HUES6 (cell line): Measurements from ENCODE around the gene CLASP2.
"Not testable (repeated sequence)": the region's sequence is repeated elsewhere in the genome, so short reads cannot be mapped to it uniquely, and the experiment has no call there.

ENCODE experiments used
- H3K27ac ChIP-seq: 2 replicates; pipeline ENCODE4 v1.7.0; 2013; ENCODE audit warnings: low read depth, mild to moderate bottlenecking, low read length, inconsistent platforms
- H3K27me3 ChIP-seq: 2 replicates; pipeline ENCODE4 v1.6.1; 2013; ENCODE audit warnings: low read length; ENCODE audit not compliant: control insufficient read depth, insufficient read depth
- H3K36me3 ChIP-seq: 2 replicates; pipeline ENCODE4 v1.6.1; 2013; ENCODE audit warnings: low read length; ENCODE audit not compliant: control insufficient read depth, insufficient read depth
- H3K4me1 ChIP-seq: 2 replicates; pipeline ENCODE4 v1.6.1; 2013; ENCODE audit warnings: low read length; ENCODE audit not compliant: control insufficient read depth, insufficient read depth
- H3K4me3 ChIP-seq: 2 replicates; pipeline ENCODE4 v1.5.1; 2013; ENCODE audit warnings: low read depth, low read length
- H3K9ac ChIP-seq: one replicate; pipeline ENCODE4 v1.6.1; 2013; ENCODE audit warnings: mild to moderate bottlenecking, low read length
- H3K9me3 ChIP-seq: 2 replicates; pipeline ENCODE4 v1.6.1; 2013; ENCODE audit warnings: low read depth, low read length; ENCODE audit not compliant: control insufficient read depth, insufficient read depth

Gene CLASP2

DNA sequence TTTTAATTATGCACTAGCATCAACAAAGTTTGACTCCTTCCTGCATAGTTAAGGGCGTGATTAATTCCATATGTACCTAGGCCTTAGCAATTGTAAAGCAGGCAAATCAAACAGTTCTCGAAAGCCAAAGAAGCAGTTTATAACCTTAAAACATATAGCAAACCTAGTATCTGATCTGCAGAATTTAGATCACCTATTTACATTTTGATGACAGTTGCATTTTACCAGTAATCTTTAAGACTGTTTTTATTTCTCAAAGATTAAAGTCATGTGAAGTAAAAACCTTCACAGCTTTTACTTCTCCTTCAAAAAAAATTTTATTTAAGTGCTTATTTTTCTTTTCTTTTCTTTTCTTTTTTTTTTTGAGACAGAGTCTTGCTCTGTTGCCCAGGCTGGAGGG, 257.0 kb downstream of the CLASP2 start:
- Histone ChIP-seq H3K27me3 (no peaks in the 10 kb centered on the region), H3K27ac (no peak overlapping the region), H3K9ac (no peak overlapping the region)

GRCh38 chr3:33459577-33459976, 258.5 kb downstream of the CLASP2 start:
- not testable (repeated sequence) for H3K27ac ChIP-seq, H3K36me3 ChIP-seq, H3K9ac ChIP-seq, H3K4me3 ChIP-seq, H3K27me3 ChIP-seq, H3K4me1 ChIP-seq
- peaks cover 27% of the 10 kb centered on the region for H3K9me3 ChIP-seq

More for the DNA sequence above, 257.0 kb downstream of the CLASP2 start:
- Histone ChIP-seq H3K4me3 (no peak overlapping the region), H3K4me1 (no peaks in the 10 kb centered on the region), H3K9me3 (peaks cover 36% of the 10 kb centered on the region), H3K36me3 (0 out of 2 replicates have a peak, but pooled peaks cover 3% of the 10 kb centered on the region)

- no peaks in the 10 kb centered on the region for H3K27me3 ChIP-seq
- H3K27ac ChIP-seq, result no peak overlapping the region
- no peak overlapping the region for H3K4me3 ChIP-seq
- H3K4me1 ChIP-seq, result no peaks in the 10 kb centered on the region
- H3K36me3 ChIP-seq, result peaks cover 11% of the 10 kb centered on the region
- H3K9me3 ChIP-seq, result peaks cover 29% of the 10 kb centered on the region
- H3K9ac ChIP-seq, result no peak overlapping the region
Measured at GRCh38 chr3:33458446-33458845, 259.6 kb downstream of the CLASP2 start.

- no peaks in the 10 kb centered on the region for H3K4me1 ChIP-seq
- peaks cover 20% of the 10 kb centered on the region for H3K36me3 ChIP-seq
- no peaks in the 10 kb centered on the region for H3K27me3 ChIP-seq
- no peak overlapping the region for H3K27ac ChIP-seq
- H3K4me3 ChIP-seq, result no peak overlapping the region
- H3K9me3 ChIP-seq, result peaks cover 33% of the 10 kb centered on the region
- no peak overlapping the region for H3K9ac ChIP-seq
Measured at GRCh38 chr3:33456756-33457155, 261.3 kb downstream of the CLASP2 start.

DNA sequence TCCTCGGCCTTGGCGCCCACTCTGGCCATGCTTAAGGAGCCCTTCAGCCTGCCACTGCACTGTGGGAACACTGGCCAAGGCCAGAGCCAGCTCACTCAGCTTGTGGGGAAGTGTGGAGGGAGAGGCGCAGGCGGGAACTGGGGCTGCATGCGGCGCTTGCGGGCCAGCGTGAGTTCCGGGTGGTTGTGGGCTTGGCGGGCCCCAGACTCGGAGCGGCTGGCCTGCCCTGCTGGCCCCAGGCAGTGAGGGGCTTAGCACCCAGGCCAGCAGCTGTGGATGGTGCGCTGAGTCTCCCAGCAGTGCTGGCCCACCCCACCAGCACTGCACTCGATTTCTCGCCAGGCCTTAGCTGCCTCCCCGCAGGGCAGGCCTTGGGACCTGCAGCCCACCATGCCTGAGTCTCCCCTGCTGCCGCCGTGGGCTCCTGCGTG, 264.7 kb downstream of the CLASP2 start:
- Histone ChIP-seq H3K9me3 (peaks cover 19% of the 10 kb centered on the region), H3K27ac (no peak overlapping the region), H3K4me3 (no peak overlapping the region), H3K27me3 (no peaks in the 10 kb centered on the region), H3K4me1 (no peaks in the 10 kb centered on the region), H3K9ac (no peak overlapping the region), H3K36me3 (peaks cover 20% of the 10 kb centered on the region)

GRCh38 chr3:33451994-33452393, 266.1 kb downstream of the CLASP2 start:
- not testable (repeated sequence) for H3K9ac ChIP-seq, H3K27me3 ChIP-seq, H3K27ac ChIP-seq, H3K4me1 ChIP-seq, H3K4me3 ChIP-seq
- H3K9me3 ChIP-seq, result peaks cover 10% of the 10 kb centered on the region; the same call in 1 of the 2 replicates
- peaks cover 20% of the 10 kb centered on the region for H3K36me3 ChIP-seq

DNA sequence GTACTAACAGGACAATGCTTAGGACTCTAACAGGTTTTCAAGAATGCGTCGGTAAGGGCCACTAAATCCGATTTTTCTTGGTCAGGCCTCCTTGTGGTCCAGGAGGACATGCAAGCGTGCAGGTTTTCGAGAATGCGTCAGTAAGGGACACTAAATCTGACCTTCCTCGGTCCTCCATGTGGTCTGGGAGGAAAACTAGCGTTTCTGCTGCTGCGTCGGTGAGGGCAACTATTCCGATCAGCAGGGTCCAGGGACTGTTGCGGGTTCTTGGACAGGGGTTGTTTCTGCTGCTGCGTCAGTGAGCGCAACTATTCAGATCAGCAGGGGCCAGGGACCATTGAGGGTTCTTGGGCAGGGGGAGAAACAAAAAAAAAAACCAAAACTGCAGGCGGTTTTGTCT, 270.1 kb downstream of the CLASP2 start:
- H3K27ac ChIP-seq, result no peak overlapping the region
- no peaks in the 10 kb centered on the region for H3K4me1 ChIP-seq
- H3K9me3 ChIP-seq, result no peaks in the 10 kb centered on the region
- H3K36me3 ChIP-seq, result peaks cover 4% of the 10 kb centered on the region
- H3K9ac ChIP-seq, result peak overlapping the region; percentile 73
- H3K4me3 ChIP-seq, result peak overlapping the region; percentile 83
- H3K27me3 ChIP-seq, result no peaks in the 10 kb centered on the region

DNA sequence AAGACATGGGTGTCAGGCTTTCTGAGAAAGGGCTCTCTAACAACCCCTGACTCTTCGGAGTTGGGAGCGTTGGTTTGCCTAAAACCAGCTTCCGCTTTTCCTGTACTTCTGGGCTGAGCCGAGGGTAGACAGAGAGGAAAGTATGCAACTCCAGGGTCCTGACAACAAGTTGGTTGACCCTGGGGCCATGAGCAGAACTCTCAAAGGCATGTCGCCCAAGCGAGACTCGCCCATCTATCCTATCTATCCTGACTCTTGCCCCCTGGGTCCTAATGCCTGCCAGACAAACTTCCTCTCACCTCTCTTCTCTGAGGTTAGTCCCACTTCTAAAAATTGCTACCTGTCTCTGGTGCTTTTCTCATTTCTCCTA, 270.8 kb downstream of the CLASP2 start:
- H3K4me1 ChIP-seq, H3K27me3 ChIP-seq, H3K9me3 ChIP-seq, H3K27ac ChIP-seq, H3K36me3 ChIP-seq: not testable (repeated sequence)
- peak overlapping the region; percentile 62 for H3K9ac ChIP-seq
- H3K4me3 ChIP-seq, result peak overlapping the region; percentile 83
